ENCODE measurements around the gene TFAP2A. TPM values are rescaled to one million over a fixed set of nuclear protein-coding genes. Genes with fewer than 3 reads are reported as not detected.

TFAP2A gene
- total RNA-seq, 1 donor from 2014 or later, result 0.21 TPM

DNA sequence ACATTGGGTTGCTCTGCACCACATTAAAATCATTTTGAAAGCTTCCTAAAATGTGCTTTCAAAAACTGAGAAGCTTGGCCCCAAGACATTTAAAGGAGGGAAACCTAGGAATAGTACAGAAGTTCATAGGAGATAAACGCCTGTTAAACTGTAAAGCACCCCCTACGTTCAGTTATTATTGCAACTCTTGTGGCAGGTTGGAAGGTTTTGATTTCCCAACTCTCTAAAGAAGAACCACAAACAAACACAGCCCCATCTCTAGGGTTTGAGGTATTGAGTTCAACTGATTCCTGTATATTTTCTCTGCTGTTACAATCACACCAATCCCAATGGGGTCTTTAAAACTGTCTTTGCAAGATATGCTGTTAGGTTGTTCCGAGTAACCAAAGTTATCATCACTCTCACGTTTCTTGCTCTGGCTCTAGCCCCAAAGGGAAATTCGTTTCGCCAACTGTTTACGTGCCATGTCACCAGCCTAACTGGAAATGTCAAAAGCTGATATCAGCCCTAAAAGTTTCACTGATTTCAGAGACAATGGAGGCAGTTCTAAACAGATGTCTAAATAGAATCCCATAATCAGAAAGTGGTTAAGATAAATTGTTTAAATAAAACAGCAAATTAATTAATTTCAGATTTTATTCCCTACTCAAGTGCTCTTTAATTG lies 12.1 kb downstream of the TFAP2A start:
- Histone ChIP-seq H3K4me1 (peaks cover 0 to 10% of the 10 kb centered on the region in 2 donors), H3K36me3 (no peaks in the 10 kb centered on the region), H3K27me3 (no peaks in the 10 kb centered on the region), H3K4me3 (no peak overlapping the region), H3K27ac (no peak overlapping the region), H3K9me3 (no peaks in the 10 kb centered on the region)
- DNase-seq (ENCODE audit: low spot score in 2 of 2), result no peak
- intact Hi-C loops (cut with DNase I), result loop anchor here (10.0 kb wide), 2 partner anchors 342 to 1968 kb away; partner anchors contain the start of genes SLC35B3 and TMEM14B
- TF ChIP-seq, protein P1, sequence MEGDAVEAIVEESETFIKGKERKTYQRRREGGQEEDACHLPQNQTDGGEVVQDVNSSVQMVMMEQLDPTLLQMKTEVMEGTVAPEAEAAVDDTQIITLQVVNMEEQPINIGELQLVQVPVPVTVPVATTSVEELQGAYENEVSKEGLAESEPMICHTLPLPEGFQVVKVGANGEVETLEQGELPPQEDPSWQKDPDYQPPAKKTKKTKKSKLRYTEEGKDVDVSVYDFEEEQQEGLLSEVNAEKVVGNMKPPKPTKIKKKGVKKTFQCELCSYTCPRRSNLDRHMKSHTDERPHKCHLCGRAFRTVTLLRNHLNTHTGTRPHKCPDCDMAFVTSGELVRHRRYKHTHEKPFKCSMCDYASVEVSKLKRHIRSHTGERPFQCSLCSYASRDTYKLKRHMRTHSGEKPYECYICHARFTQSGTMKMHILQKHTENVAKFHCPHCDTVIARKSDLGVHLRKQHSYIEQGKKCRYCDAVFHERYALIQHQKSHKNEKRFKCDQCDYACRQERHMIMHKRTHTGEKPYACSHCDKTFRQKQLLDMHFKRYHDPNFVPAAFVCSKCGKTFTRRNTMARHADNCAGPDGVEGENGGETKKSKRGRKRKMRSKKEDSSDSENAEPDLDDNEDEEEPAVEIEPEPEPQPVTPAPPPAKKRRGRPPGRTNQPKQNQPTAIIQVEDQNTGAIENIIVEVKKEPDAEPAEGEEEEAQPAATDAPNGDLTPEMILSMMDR (IDR thresholded peaks at IDR 0.05), result no peak

DNA sequence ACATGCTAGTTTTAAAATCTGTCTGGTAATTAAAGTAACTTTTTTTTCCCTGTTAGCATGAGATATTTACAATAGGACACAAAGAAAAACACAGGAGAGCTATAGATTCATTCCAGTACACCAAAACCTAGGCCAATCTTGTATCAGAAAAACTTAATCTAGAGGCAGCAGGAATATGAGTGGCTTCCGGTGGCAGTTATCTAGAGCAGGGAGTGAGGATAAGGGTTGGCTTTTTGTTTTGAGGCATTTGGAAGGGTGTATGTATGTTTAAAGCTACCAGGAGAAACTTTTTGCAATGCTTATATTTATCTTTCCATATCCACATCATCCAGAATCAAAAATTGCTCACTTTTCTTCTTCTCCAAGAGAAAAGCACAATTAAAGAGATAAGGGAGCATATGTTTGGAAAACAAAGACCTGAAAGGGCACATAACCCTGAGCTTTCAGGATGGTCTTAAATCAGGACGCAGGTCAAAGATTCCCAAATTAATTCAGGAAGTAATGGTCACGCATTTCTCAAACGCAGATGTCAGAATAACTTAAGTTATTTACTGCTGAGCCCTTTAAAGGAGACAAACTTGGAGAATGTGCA lies 13.1 kb downstream of the TFAP2A start:
- Histone ChIP-seq H3K27me3 (no peaks in the 10 kb centered on the region), H3K4me3 (no peak overlapping the region), H3K4me1 (peaks cover 0 to 10% of the 10 kb centered on the region in 2 donors), H3K27ac (no peak overlapping the region), H3K9me3 (no peaks in the 10 kb centered on the region), H3K36me3 (no peaks in the 10 kb centered on the region)
- intact Hi-C loops (cut with DNase I), result loop anchor here (10.0 kb wide), 2 partner anchors 343 to 1967 kb away; partner anchors contain the start of genes SLC35B3 and TMEM14B
- no peak for DNase-seq (ENCODE audit: low spot score in 2 of 2)
- TF ChIP-seq, protein P1 (IDR thresholded peaks at IDR 0.05), result no peak

DNA sequence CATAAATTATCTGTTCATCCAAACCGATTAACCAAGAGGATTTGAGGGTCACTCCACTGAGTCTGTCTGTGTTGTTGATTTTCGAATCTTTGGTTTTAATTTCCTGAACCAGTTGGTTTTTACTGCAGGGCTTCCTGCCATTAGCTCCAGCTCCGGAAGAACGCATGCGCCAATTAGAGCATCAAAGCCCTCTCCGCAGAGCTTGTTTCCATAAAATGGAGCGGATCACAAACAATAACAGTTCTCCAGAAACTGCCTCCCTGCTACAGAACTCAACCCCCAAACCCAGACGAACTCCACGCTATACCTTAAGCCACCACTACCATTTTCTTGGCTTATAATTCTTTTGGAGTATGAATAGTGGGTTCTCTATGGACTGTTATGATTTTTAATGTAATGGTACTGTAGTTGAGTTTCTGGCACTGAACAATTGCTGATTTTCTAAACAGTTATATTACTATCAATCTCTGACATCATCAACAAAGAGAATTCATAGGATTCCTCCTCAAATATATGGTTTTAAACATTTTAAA lies 13.8 kb downstream of the TFAP2A start:
- TF ChIP-seq, protein P1 (IDR thresholded peaks at IDR 0.05), result no peak
- no peak overlapping the region for H3K27ac ChIP-seq
- no peak for DNase-seq (ENCODE audit: low spot score in 2 of 2)
- peaks cover 0 to 10% of the 10 kb centered on the region in 2 donors for H3K4me1 ChIP-seq
- H3K36me3 ChIP-seq, result no peaks in the 10 kb centered on the region
- H3K4me3 ChIP-seq, result no peak overlapping the region
- intact Hi-C loops (cut with DNase I), result loop anchor here (10.0 kb wide), 2 partner anchors 344 to 1966 kb away; partner anchors contain the start of genes SLC35B3 and TMEM14B
- H3K9me3 ChIP-seq, result no peaks in the 10 kb centered on the region
- H3K27me3 ChIP-seq, result no peaks in the 10 kb centered on the region

DNA sequence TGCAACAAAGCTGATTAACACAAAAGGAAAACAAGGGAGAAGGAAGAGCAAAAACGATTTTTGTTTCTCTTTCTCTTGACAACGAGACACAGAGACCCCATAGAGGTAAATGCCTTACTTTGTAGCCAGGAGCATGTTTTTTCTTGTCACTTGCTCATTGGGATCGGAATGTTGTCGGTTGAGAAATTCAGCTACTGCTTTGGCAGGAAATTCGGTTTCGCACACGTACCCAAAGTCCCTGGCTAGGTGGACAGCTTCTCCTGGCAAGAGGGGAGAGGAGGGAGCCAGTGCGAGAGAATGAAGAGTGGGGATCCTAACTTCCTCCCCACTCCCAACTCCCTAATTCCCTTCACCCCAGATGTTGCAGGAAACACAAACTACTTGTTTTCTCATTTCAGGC lies 14.5 kb downstream of the TFAP2A start:
- H3K9me3 ChIP-seq, result no peaks in the 10 kb centered on the region
- H3K27me3 ChIP-seq, result no peaks in the 10 kb centered on the region
- no peaks in the 10 kb centered on the region for H3K36me3 ChIP-seq
- DNase-seq (ENCODE audit: low spot score in 2 of 2), result no peak
- intact Hi-C loops (cut with DNase I), result loop anchor here (10.0 kb wide), 2 partner anchors 344 to 1966 kb away; partner anchors contain the start of genes SLC35B3 and TMEM14B
- TF ChIP-seq, protein P1 (IDR thresholded peaks at IDR 0.05), result no peak
- H3K27ac ChIP-seq, result no peak overlapping the region
- no peak overlapping the region for H3K4me3 ChIP-seq
- peaks cover 0 to 10% of the 10 kb centered on the region in 2 donors for H3K4me1 ChIP-seq

DNA sequence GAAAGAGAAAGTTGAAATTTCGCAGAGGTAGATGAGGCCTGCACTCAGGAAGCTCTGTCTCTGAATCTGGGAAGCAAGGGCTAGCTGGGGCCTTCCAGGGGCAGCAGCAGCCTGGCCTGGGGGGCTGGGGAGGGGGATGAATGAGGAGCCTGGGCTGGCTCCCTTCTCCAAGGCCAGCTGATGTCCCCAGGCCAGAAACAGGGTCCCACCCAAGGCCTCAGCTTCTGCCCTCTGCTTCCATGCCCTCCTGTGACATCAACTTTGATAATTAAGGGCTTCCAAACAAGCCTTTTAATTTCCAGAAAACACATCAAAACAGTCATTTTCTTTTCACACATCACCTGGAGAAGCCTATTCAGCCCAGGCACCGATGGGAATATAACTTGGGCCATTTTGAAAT lies 15.4 kb downstream of the TFAP2A start:
- Histone ChIP-seq H3K9me3 (no peaks in the 10 kb centered on the region), H3K4me3 (no peak overlapping the region), H3K27ac (no peak overlapping the region), H3K4me1 (peaks cover 0 to 10% of the 10 kb centered on the region in 2 donors), H3K36me3 (no peaks in the 10 kb centered on the region), H3K27me3 (no peaks in the 10 kb centered on the region)
- TF ChIP-seq, protein P1 (IDR thresholded peaks at IDR 0.05), result no peak
- DNase-seq (ENCODE audit: low spot score in 2 of 2), result no peak
- intact Hi-C loops (cut with DNase I), result no loop called here
